ENCODE results near the gene PDIA3. TPM values are rescaled to one million over a fixed set of nuclear protein-coding genes. Genes with fewer than 3 reads are reported as not detected.

Gene PDIA3
- total and polyA plus RNA-seq, 2 of the 13 experiments (the other 11 are each of a cell fraction or from before 2014, with no cell fraction given): 238 to 433 TPM

DNA sequence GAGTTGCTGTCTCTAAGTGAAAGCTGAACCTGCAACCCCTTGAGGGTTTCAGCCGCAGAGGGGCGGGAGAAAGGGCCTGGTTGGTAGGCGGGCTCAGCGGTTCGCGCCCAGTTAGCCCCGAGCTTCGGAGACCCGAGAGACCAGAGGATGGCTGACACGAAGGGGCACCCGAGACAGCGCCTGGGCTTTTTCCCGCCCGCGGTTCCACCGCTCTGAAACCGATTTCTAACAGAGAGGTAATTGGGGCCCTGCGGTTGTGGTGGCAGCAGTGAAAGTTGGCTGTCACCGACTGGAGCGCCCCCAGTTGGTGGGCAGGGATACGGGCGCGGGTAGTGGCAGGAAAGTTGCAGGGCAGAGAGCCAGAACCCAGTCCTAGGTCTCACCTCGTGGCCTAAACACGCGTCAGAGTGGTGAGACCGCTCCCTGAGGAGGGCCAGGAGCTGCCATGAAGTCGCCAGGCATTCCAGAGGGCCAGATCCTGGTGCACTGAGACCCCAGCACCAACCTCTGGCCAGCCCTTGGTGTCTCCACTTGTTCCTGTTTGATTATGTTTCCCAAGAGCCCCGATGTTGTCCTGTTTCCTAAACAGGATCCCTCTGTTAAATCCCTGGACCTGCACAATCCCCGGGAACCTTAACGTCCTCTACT lies 31.2 kb downstream of the PDIA3 start (continued):
- TF ChIP-seq SNAI1 (CRISPR knock-in tag; IDR thresholded peaks at IDR 0.05; ENCODE audit: borderline replicate concordance): no peak
- peak; percentile 17; the same call in 1 of the 2 replicates for TF ChIP-seq NFYB (CRISPR knock-in tag; IDR thresholded peaks at IDR 0.05)
- 0 out of 2 replicates have a peak, but pooled peaks have one; percentile 59 for TF ChIP-seq ZNF790 (CRISPR knock-in tag; IDR thresholded peaks at IDR 0.05; ENCODE audit: borderline replicate concordance)
- TF ChIP-seq, protein P1, sequence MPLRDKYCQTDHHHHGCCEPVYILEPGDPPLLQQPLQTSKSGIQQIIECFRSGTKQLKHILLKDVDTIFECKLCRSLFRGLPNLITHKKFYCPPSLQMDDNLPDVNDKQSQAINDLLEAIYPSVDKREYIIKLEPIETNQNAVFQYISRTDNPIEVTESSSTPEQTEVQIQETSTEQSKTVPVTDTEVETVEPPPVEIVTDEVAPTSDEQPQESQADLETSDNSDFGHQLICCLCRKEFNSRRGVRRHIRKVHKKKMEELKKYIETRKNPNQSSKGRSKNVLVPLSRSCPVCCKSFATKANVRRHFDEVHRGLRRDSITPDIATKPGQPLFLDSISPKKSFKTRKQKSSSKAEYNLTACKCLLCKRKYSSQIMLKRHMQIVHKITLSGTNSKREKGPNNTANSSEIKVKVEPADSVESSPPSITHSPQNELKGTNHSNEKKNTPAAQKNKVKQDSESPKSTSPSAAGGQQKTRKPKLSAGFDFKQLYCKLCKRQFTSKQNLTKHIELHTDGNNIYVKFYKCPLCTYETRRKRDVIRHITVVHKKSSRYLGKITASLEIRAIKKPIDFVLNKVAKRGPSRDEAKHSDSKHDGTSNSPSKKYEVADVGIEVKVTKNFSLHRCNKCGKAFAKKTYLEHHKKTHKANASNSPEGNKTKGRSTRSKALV (CRISPR knock-in tag; IDR thresholded peaks at IDR 0.05): no peak
- peak; percentile 65; the same call in 1 of the 2 replicates for TF ChIP-seq TMF1 (CRISPR knock-in tag; IDR thresholded peaks at IDR 0.05; ENCODE audit: low read depth)
- TF ChIP-seq JUN (CRISPR knock-in tag; IDR thresholded peaks at IDR 0.05): 0 out of 2 replicates have a peak, but pooled peaks have one; percentile 33
- no peak for TF ChIP-seq ZNF441 (CRISPR knock-in tag; IDR thresholded peaks at IDR 0.05; ENCODE audit: borderline replicate concordance)
- TF ChIP-seq, protein P2, sequence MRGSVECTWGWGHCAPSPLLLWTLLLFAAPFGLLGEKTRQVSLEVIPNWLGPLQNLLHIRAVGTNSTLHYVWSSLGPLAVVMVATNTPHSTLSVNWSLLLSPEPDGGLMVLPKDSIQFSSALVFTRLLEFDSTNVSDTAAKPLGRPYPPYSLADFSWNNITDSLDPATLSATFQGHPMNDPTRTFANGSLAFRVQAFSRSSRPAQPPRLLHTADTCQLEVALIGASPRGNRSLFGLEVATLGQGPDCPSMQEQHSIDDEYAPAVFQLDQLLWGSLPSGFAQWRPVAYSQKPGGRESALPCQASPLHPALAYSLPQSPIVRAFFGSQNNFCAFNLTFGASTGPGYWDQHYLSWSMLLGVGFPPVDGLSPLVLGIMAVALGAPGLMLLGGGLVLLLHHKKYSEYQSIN (CRISPR knock-in tag; IDR thresholded peaks at IDR 0.05; ENCODE audit: borderline replicate concordance): no peak
- TF ChIP-seq, protein P3, sequence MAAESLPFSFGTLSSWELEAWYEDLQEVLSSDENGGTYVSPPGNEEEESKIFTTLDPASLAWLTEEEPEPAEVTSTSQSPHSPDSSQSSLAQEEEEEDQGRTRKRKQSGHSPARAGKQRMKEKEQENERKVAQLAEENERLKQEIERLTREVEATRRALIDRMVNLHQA (CRISPR knock-in tag; IDR thresholded peaks at IDR 0.05): no peak
- TF ChIP-seq ZNF772 (CRISPR knock-in tag; IDR thresholded peaks at IDR 0.05): peak; percentile 83
- TF ChIP-seq ZBTB7B (CRISPR knock-in tag; IDR thresholded peaks at IDR 0.05): no peak
- TF ChIP-seq ZKSCAN1 (IDR thresholded peaks at IDR 0.05; ENCODE audit: low read length): no peak
- TF ChIP-seq ZNF792 (CRISPR knock-in tag; IDR thresholded peaks at IDR 0.05): no peak
- TF ChIP-seq NFE2L1 (CRISPR knock-in tag; IDR thresholded peaks at IDR 0.05; ENCODE audit: borderline replicate concordance): no peak
- no peak for TF ChIP-seq RBAK (CRISPR knock-in tag; IDR thresholded peaks at IDR 0.05)
- TF ChIP-seq ZNF549 (CRISPR knock-in tag; IDR thresholded peaks at IDR 0.05): no peak
- TF ChIP-seq HMGA1 (CRISPR knock-in tag; conservative IDR thresholded peaks at IDR 0.05): no peak
- peak; percentile 82; the same call in 1 of the 2 replicates for TF ChIP-seq ZSCAN29 (CRISPR knock-in tag; conservative IDR thresholded peaks at IDR 0.05)
- TF ChIP-seq POLR2G (IDR thresholded peaks at IDR 0.05; ENCODE audit: low read depth, low read length): peak; percentile 55
- no peak; the same call in 1 of the 2 replicates for TF ChIP-seq ZFP37 (CRISPR knock-in tag; IDR thresholded peaks at IDR 0.05; ENCODE audit: borderline replicate concordance)
- no peak for TF ChIP-seq FOSL1 (CRISPR knock-in tag; IDR thresholded peaks at IDR 0.05; ENCODE audit: borderline replicate concordance)
- TF ChIP-seq TOE1 (CRISPR knock-in tag; IDR thresholded peaks at IDR 0.05): no peak
- TF ChIP-seq ZNF296 (CRISPR knock-in tag; conservative IDR thresholded peaks at IDR 0.05): 0 out of 2 replicates have a peak, but pooled peaks have one; percentile 72
- TF ChIP-seq, protein P4, sequence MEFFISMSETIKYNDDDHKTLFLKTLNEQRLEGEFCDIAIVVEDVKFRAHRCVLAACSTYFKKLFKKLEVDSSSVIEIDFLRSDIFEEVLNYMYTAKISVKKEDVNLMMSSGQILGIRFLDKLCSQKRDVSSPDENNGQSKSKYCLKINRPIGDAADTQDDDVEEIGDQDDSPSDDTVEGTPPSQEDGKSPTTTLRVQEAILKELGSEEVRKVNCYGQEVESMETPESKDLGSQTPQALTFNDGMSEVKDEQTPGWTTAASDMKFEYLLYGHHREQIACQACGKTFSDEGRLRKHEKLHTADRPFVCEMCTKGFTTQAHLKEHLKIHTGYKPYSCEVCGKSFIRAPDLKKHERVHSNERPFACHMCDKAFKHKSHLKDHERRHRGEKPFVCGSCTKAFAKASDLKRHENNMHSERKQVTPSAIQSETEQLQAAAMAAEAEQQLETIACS (CRISPR knock-in tag; IDR thresholded peaks at IDR 0.05): no peak
- no peak for TF ChIP-seq ZNF629 (CRISPR knock-in tag; conservative IDR thresholded peaks at IDR 0.05)
- TF ChIP-seq SPEN (CRISPR knock-in tag; IDR thresholded peaks at IDR 0.05; ENCODE audit: low read depth): peak; percentile 58; the same call in 1 of the 2 replicates
- TF ChIP-seq STAG1 (CRISPR knock-in tag; IDR thresholded peaks at IDR 0.05): peak; percentile 32; the same call in 1 of the 2 replicates
- TF ChIP-seq ZNF263 (CRISPR knock-in tag; IDR thresholded peaks at IDR 0.05): peak; percentile 63; the same call in 1 of the 2 replicates
- no peak for TF ChIP-seq ZNF607 (CRISPR knock-in tag; IDR thresholded peaks at IDR 0.05; ENCODE audit: borderline replicate concordance)

All from HepG2 (cell line).